Measurements from ENCODE around the gene TP53BP1. TPM values are rescaled to one million over a fixed set of nuclear protein-coding genes. Genes with fewer than 3 reads are reported as not detected.

Gene TP53BP1
- total RNA-seq, 1 donor: 71.9 TPM

DNA sequence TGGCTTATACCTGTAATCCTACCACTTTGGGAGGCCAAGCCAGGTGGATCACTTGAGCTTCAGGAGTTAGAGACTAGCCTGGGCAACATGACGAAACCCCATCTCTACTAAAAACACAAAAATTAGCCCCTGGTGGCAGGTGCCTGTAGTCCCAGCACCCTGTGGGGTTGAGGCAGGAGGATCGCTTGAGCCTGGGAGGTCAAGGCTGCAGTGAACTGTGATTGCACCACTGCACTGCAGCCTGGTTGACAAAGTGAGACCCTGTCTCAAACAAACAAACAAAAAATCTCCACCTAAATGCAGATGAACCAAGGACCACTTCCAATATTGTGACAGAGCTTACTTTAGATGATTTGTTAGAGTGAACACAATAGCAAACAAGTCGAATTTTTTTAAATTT, 53.7 kb downstream of the TP53BP1 start:
- H3K4me3 ChIP-seq (ENCODE audit: low read depth, low read length): no peak overlapping the region
- TF ChIP-seq, protein P1, sequence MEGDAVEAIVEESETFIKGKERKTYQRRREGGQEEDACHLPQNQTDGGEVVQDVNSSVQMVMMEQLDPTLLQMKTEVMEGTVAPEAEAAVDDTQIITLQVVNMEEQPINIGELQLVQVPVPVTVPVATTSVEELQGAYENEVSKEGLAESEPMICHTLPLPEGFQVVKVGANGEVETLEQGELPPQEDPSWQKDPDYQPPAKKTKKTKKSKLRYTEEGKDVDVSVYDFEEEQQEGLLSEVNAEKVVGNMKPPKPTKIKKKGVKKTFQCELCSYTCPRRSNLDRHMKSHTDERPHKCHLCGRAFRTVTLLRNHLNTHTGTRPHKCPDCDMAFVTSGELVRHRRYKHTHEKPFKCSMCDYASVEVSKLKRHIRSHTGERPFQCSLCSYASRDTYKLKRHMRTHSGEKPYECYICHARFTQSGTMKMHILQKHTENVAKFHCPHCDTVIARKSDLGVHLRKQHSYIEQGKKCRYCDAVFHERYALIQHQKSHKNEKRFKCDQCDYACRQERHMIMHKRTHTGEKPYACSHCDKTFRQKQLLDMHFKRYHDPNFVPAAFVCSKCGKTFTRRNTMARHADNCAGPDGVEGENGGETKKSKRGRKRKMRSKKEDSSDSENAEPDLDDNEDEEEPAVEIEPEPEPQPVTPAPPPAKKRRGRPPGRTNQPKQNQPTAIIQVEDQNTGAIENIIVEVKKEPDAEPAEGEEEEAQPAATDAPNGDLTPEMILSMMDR (IDR thresholded peaks at IDR 0.05; ENCODE audit: insufficient read depth, low read length): no peak
- no peak for DNase-seq (ENCODE audit: low read depth)

DNA sequence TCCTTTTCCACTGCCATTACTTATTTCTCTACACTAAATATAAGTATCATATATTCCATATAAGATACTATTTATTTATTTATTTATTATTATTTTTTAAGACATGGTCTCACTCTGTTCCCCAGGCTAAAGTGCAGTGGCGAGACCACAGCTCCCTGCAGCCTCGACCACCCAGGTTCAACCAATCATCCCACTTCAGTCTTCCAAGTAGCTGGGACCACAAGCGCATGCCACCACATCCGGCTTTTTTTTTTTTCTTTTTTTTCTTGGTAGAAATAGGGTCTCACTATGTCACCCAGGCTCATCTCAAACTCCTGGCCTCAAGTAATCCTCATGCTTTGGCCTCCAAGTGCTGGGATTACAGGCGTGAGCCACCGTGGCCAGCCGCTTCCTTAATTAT, 56.6 kb downstream of the TP53BP1 start:
- no peak overlapping the region for H3K4me3 ChIP-seq (ENCODE audit: low read depth, low read length)
- TF ChIP-seq, protein P1 (IDR thresholded peaks at IDR 0.05; ENCODE audit: insufficient read depth, low read length): no peak
- DNase-seq (ENCODE audit: low read depth): no peak

DNA sequence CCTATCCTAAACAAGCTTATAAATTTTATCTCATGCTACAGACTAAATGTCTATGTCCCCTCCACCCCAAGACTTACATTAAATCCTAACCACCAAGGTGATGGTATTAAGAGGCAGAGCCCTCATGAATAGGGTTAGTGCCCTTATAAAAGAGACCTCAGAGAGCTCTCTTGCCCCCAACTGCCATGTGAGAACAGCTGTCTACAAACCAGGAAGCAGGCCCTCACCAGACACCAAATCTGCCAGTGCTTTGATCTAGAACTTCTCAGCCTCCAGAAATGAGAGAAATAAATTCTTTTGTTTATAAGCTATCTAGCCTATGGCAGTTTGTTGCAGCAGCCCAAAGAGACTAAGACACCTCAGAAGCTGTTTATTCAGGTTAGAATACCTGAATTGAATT, 58.5 kb downstream of the TP53BP1 start:
- DNase-seq (ENCODE audit: low read depth): no peak
- H3K4me3 ChIP-seq (ENCODE audit: low read depth, low read length): no peak overlapping the region
- TF ChIP-seq, protein P1 (IDR thresholded peaks at IDR 0.05; ENCODE audit: insufficient read depth, low read length): no peak

DNA sequence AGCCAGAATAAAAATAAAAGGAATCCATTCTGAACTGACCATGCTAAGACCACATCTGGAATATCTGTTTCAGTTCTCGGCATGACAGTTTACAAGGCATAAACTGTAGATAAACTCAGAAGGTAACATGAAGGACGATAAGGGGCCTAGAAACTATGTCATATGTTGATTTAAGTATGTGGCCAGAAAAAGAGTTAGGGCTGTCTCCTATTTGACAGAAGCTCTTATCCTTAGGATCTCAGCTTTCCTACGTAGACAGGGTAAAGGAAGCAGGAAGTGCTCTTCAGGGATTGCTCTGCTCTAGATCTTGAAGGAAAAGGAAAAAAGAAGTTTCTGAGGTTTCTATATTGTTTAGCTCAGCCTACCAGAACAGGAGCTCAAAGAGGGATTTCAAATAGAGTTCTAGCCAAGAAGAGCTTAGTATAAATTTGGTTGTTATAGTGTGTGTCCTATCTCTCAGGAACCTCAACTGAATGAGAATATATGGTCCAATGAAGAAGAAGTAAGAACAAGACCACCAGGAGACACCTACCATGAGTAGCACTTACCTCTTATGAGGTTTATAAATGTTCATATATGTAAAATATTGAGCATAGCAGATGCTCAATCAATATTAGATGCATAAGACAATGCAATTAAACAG, 59.2 kb downstream of the TP53BP1 start:
- TF ChIP-seq, protein P1 (IDR thresholded peaks at IDR 0.05; ENCODE audit: insufficient read depth, low read length): no peak
- H3K4me3 ChIP-seq (ENCODE audit: low read depth, low read length): no peak overlapping the region
- no peak for DNase-seq (ENCODE audit: low read depth)

DNA sequence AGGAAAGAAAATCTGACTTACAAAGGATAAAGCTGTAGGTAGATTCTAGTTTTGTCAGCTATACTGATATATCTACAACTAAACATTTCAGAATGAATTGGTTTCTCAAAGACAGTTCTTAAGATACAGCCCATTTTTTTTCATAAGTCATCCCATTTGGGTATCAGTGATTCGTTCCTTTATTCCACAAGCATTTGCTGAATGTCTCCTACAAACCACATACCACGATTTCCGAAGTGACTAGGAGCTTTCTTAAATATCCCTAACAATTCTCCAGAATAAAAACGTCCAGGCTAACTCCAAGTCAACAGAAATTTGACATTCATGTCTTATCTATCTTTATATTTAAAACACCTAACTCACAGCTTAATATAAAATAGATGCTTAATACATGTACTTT, 59.8 kb downstream of the TP53BP1 start:
- DNase-seq (ENCODE audit: low read depth): peak; percentile 11
- TF ChIP-seq, protein P1 (IDR thresholded peaks at IDR 0.05; ENCODE audit: insufficient read depth, low read length): no peak
- H3K4me3 ChIP-seq (ENCODE audit: low read depth, low read length): no peak overlapping the region

DNA sequence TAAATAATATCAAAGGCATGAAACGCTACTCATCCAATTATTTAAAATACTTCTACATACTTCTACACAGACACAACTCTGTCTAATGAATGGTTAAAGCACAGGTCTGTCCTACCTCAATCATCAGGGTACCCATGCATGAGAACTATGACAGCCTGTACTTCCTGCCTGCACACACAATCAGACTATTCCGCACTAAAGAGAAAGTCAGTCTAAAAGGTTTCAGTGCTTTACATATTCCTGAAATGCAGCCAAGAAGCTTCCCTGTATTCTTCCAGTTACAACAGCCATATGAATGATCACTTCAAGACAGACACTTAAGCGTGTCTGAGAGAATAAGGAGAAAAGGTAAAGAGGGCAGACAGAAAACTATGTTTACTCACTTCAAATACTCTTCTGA, 63.3 kb downstream of the TP53BP1 start:
- DNase-seq (ENCODE audit: low read depth): no peak
- TF ChIP-seq, protein P1 (IDR thresholded peaks at IDR 0.05; ENCODE audit: insufficient read depth, low read length): no peak
- H3K4me3 ChIP-seq (ENCODE audit: low read depth, low read length): no peak overlapping the region

DNA sequence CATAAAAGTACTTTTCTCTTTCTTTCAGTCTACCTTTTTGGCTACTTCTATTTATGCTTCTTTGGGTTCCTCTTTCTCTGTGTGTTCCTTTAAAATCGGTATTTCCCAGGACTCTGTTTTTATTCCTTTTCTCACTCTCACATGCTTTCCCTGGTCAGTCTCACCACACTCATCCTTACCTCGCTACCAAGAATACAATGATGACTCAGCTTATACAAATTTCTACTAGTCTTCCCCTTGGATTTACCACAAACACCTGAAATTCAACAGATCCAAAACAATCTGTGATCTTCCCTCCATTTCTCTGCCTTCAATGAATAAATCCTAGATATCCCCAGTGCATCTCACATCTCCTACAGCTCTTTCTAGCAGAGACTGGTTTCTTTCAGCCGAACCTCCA, 69.2 kb downstream of the TP53BP1 start:
- TF ChIP-seq, protein P1 (IDR thresholded peaks at IDR 0.05; ENCODE audit: insufficient read depth, low read length): no peak
- no peak for DNase-seq (ENCODE audit: low read depth)
- H3K4me3 ChIP-seq (ENCODE audit: low read depth, low read length): no peak overlapping the region
